GM23338 (cell line): ENCODE results near the gene SH2D3C.

ENCODE experiments used
- CREB1 ChIP-seq: fragments of 250-450 bp; sonication (Bioruptor Pico); IDR thresholded peaks from 2 replicates; pipeline ENCODE4 v1.5.0; 2020; ENCODE audit warnings: low read depth, mild to moderate bottlenecking, moderate library complexity
- EZH2 ChIP-seq: fragments of 200-600 bp; sonication (generic); IDR thresholded peaks from one replicate; pipeline ENCODE4 v1.8.0; 2017; ENCODE audit warnings: antibody characterized with exemption, mild to moderate bottlenecking, low read depth; ENCODE audit not compliant: unreplicated experiment
- EZH2phosphoT487 ChIP-seq: fragments of 200-600 bp; sonication (generic); IDR thresholded peaks from one replicate; pipeline ENCODE4 v1.8.1; 2018; ENCODE audit warnings: antibody characterized with exemption; ENCODE audit not compliant: unreplicated experiment
- JUNB ChIP-seq: IDR thresholded peaks from one replicate; pipeline ENCODE4 v1.6.1; 2016; ENCODE audit warnings: antibody characterized with exemption; ENCODE audit not compliant: unreplicated experiment
- NANOG ChIP-seq: IDR thresholded peaks from 2 replicates; pipeline ENCODE4 v1.6.1; 2016; ENCODE audit warnings: antibody characterized with exemption, borderline replicate concordance
- POLR2AphosphoS5 ChIP-seq: IDR thresholded peaks from 2 replicates; pipeline ENCODE4 v1.6.1; 2016; ENCODE audit warnings: antibody characterized with exemption, low read depth
- ZNF114 ChIP-seq: fragments of 250-450 bp; sonication (Bioruptor Pico); IDR thresholded peaks from 2 replicates; pipeline ENCODE4 v1.5.0; 2020; ENCODE audit warnings: mild to moderate bottlenecking, moderate library complexity
- TF ChIP-seq, protein P1 (sequence below), 2 experiments: fragments of 200-600 bp in 1 of 2; sonication (generic) in 1 of 2; conservative IDR thresholded peaks; 2 replicates each; pipeline versions ENCODE4 v1.5.1 to v1.6.1; 2016 to 2017; ENCODE audit warnings: antibody characterized with exemption in 2 of 2, low read depth in 2 of 2, mild to moderate bottlenecking in 2 of 2, moderate library complexity in 1 of 2
- TF ChIP-seq, protein P2 (sequence below): IDR thresholded peaks from one replicate; pipeline ENCODE4 v1.6.1; 2018; ENCODE audit warnings: antibody characterized with exemption; ENCODE audit not compliant: unreplicated experiment

DNA sequence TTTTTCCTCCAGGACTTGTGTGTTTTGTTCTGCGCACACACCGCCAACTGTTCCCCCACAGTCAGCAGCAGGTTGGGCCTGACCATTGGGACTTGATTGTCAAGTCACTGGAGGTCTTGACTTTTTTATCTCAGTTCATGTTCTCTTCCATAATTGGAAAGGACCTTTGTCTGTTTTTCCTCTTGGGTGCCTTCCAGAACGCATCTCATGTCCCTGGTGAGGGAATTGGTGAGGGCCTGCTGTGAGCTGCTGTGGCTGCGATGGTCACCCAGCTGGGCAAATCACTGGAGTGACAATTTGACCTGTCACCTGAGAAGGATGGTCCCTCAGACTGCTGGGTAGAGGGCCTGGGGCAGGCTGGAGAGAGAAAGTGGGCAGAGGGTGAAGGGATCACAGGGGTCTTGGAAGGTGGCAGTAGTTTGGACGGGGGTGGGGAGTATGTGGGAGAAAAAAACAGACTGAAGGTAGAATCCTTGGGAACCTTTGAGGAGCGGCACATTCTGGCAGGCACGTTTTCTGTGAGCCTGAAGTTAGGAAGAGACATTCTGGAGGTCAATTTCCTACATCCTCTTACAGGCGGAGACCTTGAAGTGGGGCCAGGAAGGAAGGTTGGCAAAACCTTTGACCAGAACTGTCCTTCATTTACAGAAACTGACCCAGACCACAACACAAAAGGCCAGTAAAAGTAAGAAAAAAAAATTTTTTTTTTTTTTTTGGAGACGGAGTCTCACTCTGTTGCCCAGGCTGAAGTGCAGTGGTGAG, 11.8 kb upstream of the SH2D3C start:
- no peak for TF ChIP-seq JUNB
- TF ChIP-seq, protein P1, sequence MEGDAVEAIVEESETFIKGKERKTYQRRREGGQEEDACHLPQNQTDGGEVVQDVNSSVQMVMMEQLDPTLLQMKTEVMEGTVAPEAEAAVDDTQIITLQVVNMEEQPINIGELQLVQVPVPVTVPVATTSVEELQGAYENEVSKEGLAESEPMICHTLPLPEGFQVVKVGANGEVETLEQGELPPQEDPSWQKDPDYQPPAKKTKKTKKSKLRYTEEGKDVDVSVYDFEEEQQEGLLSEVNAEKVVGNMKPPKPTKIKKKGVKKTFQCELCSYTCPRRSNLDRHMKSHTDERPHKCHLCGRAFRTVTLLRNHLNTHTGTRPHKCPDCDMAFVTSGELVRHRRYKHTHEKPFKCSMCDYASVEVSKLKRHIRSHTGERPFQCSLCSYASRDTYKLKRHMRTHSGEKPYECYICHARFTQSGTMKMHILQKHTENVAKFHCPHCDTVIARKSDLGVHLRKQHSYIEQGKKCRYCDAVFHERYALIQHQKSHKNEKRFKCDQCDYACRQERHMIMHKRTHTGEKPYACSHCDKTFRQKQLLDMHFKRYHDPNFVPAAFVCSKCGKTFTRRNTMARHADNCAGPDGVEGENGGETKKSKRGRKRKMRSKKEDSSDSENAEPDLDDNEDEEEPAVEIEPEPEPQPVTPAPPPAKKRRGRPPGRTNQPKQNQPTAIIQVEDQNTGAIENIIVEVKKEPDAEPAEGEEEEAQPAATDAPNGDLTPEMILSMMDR (conservative IDR thresholded peaks at IDR 0.05; ENCODE audit: low read depth in 2 of 2): no peak
- no peak for TF ChIP-seq EZH2phosphoT487
- TF ChIP-seq, protein P2, sequence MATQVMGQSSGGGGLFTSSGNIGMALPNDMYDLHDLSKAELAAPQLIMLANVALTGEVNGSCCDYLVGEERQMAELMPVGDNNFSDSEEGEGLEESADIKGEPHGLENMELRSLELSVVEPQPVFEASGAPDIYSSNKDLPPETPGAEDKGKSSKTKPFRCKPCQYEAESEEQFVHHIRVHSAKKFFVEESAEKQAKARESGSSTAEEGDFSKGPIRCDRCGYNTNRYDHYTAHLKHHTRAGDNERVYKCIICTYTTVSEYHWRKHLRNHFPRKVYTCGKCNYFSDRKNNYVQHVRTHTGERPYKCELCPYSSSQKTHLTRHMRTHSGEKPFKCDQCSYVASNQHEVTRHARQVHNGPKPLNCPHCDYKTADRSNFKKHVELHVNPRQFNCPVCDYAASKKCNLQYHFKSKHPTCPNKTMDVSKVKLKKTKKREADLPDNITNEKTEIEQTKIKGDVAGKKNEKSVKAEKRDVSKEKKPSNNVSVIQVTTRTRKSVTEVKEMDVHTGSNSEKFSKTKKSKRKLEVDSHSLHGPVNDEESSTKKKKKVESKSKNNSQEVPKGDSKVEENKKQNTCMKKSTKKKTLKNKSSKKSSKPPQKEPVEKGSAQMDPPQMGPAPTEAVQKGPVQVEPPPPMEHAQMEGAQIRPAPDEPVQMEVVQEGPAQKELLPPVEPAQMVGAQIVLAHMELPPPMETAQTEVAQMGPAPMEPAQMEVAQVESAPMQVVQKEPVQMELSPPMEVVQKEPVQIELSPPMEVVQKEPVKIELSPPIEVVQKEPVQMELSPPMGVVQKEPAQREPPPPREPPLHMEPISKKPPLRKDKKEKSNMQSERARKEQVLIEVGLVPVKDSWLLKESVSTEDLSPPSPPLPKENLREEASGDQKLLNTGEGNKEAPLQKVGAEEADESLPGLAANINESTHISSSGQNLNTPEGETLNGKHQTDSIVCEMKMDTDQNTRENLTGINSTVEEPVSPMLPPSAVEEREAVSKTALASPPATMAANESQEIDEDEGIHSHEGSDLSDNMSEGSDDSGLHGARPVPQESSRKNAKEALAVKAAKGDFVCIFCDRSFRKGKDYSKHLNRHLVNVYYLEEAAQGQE: no peak
- TF ChIP-seq POLR2AphosphoS5: no peak
- TF ChIP-seq CREB1 (CRISPR knock-in tag): no peak
- no peak for TF ChIP-seq ZNF114
- TF ChIP-seq EZH2: no peak
- TF ChIP-seq NANOG: no peak
